ENCODE measurements around the gene ADD3.

ADD3 gene

GRCh38 chr10:110158051-110159005, 150.5 kb downstream of the ADD3 start:
- no peak for DNase-seq

- DNase-seq = no peak
These were observed 152.3 kb downstream of the ADD3 start for GRCh38 chr10:110160081-110160480.

GRCh38 chr10:110160522-110160921, 152.7 kb downstream of the ADD3 start:
- no peak for DNase-seq

- no peak for DNase-seq
These were observed 155.0 kb downstream of the ADD3 start for GRCh38 chr10:110162741-110163145.

GRCh38 chr10:110163192-110163773, 155.5 kb downstream of the ADD3 start:
- no peak for DNase-seq

GRCh38 chr10:110163841-110164240, 156.1 kb downstream of the ADD3 start:
- DNase-seq = no peak

- no peak for DNase-seq
These were observed 157.5 kb downstream of the ADD3 start for GRCh38 chr10:110165239-110165638.

- no peak for DNase-seq
These were observed 159.4 kb downstream of the ADD3 start for GRCh38 chr10:110167149-110167548.

- no peak for DNase-seq
These were observed 161.1 kb downstream of the ADD3 start for GRCh38 chr10:110168601-110169481.

GRCh38 chr10:110169586-110169985, 161.8 kb downstream of the ADD3 start:
- DNase-seq = no peak

- no peak for DNase-seq
These were observed 162.6 kb downstream of the ADD3 start for GRCh38 chr10:110170142-110170971.

- DNase-seq = no peak
These were observed 163.2 kb downstream of the ADD3 start for GRCh38 chr10:110171032-110171431.

GRCh38 chr10:110172155-110172554, 164.4 kb downstream of the ADD3 start:
- no peak for DNase-seq

- DNase-seq = no peak
These were observed 166.4 kb downstream of the ADD3 start for GRCh38 chr10:110174201-110174600.

GRCh38 chr10:110174816-110175215, 167.0 kb downstream of the ADD3 start:
- no peak for DNase-seq

- no peak for DNase-seq
These were observed 167.6 kb downstream of the ADD3 start for GRCh38 chr10:110175406-110175805.

- DNase-seq = peak; percentile 14 to 40
These were observed 168.6 kb downstream of the ADD3 start for GRCh38 chr10:110176141-110177030.

GRCh38 chr10:110179220-110179619, 171.4 kb downstream of the ADD3 start:
- no peak for DNase-seq

GRCh38 chr10:110181451-110181850, 173.7 kb downstream of the ADD3 start:
- DNase-seq = no peak

- DNase-seq = no peak
These were observed 174.1 kb downstream of the ADD3 start for GRCh38 chr10:110181911-110182310.

- no peak for DNase-seq
These were observed 176.6 kb downstream of the ADD3 start for GRCh38 chr10:110184398-110184797.
